ENCODE measurements around the gene ZNF207. TPM values are rescaled to one million over a fixed set of nuclear protein-coding genes. Genes with fewer than 3 reads are reported as not detected.

The ZNF207 gene
- total RNA-seq, 1 experiment from 2014 or later = 177 TPM

DNA sequence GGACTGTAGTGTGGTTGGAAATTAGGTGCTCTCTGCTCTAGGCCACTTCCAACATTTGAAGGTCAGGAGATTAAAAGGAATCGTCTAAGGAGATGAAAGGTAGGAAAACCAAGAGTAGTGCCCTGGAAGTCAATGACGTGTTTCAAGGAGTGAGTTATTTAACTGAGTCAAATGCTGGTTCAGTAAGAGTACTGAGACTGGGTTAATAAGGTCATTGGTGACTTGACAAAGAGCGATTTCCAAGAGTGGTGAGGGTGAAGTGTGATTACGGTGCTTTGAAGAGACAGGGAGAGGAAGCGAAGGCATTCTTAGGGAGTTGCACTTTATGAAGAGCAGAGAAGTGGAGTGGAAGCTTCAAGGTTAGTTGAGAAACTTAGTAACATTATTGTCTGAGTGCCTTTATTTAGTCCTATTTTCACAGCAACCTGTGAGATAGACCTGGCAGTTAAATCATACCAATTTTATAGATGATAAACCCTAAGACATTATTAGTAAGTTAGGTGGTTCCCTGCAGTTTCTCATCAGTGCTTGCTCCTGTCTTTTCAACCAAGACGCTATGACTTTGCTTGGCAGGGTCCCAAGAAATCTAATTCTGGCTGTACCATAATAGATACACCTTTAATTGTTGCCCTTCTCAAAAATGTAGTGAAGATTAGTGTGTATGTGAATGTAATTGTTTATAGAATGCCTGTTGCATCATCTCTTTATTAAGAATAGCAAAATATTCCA is 5.9 kb downstream of the ZNF207 start:
- Histone ChIP-seq H3K36me3 (ENCODE audit: insufficient read depth, low read length, poor library complexity, severe bottlenecking) (peaks cover 44% of the 10 kb centered on the region), H3K9me3 (ENCODE audit: low read depth, low read length, poor library complexity, severe bottlenecking) (no peaks in the 10 kb centered on the region), H3K27me3 (replicated peaks; ENCODE audit: insufficient read depth, low read depth, low read length, poor library complexity) (no peaks in the 10 kb centered on the region), H3K27ac (ENCODE audit: low read depth, low read length, poor library complexity, severe bottlenecking) (no peak overlapping the region), H3K4me1 (ENCODE audit: insufficient read depth, low read length, poor library complexity, severe bottlenecking) (peaks cover 18% of the 10 kb centered on the region), H3K4me3 (ENCODE audit: low read depth, low read length, poor library complexity, severe bottlenecking) (no peak overlapping the region)
- TF ChIP-seq EZH2 (IDR thresholded peaks at IDR 0.05; ENCODE audit: borderline replicate concordance, low read depth, low read length, poor library complexity, severe bottlenecking) = no peak
- TF ChIP-seq, protein P1, sequence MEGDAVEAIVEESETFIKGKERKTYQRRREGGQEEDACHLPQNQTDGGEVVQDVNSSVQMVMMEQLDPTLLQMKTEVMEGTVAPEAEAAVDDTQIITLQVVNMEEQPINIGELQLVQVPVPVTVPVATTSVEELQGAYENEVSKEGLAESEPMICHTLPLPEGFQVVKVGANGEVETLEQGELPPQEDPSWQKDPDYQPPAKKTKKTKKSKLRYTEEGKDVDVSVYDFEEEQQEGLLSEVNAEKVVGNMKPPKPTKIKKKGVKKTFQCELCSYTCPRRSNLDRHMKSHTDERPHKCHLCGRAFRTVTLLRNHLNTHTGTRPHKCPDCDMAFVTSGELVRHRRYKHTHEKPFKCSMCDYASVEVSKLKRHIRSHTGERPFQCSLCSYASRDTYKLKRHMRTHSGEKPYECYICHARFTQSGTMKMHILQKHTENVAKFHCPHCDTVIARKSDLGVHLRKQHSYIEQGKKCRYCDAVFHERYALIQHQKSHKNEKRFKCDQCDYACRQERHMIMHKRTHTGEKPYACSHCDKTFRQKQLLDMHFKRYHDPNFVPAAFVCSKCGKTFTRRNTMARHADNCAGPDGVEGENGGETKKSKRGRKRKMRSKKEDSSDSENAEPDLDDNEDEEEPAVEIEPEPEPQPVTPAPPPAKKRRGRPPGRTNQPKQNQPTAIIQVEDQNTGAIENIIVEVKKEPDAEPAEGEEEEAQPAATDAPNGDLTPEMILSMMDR (conservative IDR thresholded peaks at IDR 0.05; ENCODE audit: low read depth, low read length) = no peak
- no peak for DNase-seq (ENCODE audit: low spot score)
- intact Hi-C loops (cut with micrococcal nuclease; ENCODE audit: unreplicated experiment) = loop anchor here (10.0 kb wide), 1 partner anchor 89 kb away; the partner anchor contains the start of gene PSMD11
- BruUV-seq (replicated peaks) = no TSS peak
- POLR2A ChIA-PET (ENCODE audit: low non-redundant PET) = no interaction called here
- CTCF ChIA-PET = no interaction called here

DNA sequence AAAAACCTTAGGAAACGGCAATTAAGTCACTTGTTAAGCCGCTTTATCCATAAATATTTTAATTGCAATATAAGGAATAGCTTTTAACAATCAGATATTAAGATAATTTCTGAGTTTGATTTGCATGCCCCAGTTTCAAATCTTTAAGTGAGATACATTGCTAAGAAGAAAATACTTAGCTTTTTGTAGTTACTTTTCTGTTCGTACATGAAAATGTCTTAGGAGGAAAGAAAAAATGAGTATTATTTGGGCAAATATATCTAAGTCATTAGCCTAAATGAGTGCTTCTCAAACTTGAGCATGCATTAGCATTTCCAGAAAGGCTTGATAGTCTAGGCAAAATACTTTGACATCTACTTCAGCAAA is 6.4 kb downstream of the ZNF207 start:
- BruUV-seq (replicated peaks) = no TSS peak
- no peak for DNase-seq (ENCODE audit: low spot score)
- intact Hi-C loops (cut with micrococcal nuclease; ENCODE audit: unreplicated experiment) = loop anchor here (10.0 kb wide), 1 partner anchor 88 kb away; the partner anchor contains the start of gene PSMD11
- Histone ChIP-seq H3K4me1 (ENCODE audit: insufficient read depth, low read length, poor library complexity, severe bottlenecking) (peaks cover 18% of the 10 kb centered on the region), H3K27me3 (replicated peaks; ENCODE audit: insufficient read depth, low read depth, low read length, poor library complexity) (no peaks in the 10 kb centered on the region), H3K27ac (ENCODE audit: low read depth, low read length, poor library complexity, severe bottlenecking) (no peak overlapping the region), H3K36me3 (ENCODE audit: insufficient read depth, low read length, poor library complexity, severe bottlenecking) (peaks cover 50% of the 10 kb centered on the region), H3K9me3 (ENCODE audit: low read depth, low read length, poor library complexity, severe bottlenecking) (no peaks in the 10 kb centered on the region), H3K4me3 (ENCODE audit: low read depth, low read length, poor library complexity, severe bottlenecking) (no peak overlapping the region)
- POLR2A ChIA-PET (ENCODE audit: low non-redundant PET) = no interaction called here
- TF ChIP-seq, protein P1 (conservative IDR thresholded peaks at IDR 0.05; ENCODE audit: low read depth, low read length) = no peak
- TF ChIP-seq EZH2 (IDR thresholded peaks at IDR 0.05; ENCODE audit: borderline replicate concordance, low read depth, low read length, poor library complexity, severe bottlenecking) = no peak
- CTCF ChIA-PET = no interaction called here

DNA sequence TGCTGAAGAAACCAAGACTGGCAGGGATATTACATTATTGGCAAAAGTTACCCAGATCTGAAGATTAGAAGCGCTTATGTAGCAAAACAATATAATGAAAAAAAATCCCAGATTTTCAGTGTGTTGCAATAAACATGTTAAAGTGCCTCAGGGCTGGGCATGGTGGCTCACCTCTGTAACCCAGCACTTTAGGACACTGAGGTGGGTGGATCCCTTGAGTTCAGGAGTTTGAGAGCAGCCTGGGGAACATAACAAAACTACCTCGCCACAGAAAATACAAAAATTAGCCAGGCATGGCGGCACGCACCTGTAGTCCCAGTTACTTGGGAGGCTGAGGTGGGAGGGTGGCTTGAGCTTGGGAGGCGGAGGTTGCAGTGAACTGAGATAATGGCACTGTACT is 6.8 kb downstream of the ZNF207 start:
- TF ChIP-seq, protein P1 (conservative IDR thresholded peaks at IDR 0.05; ENCODE audit: low read depth, low read length) = no peak
- TF ChIP-seq EZH2 (IDR thresholded peaks at IDR 0.05; ENCODE audit: borderline replicate concordance, low read depth, low read length, poor library complexity, severe bottlenecking) = no peak
- Histone ChIP-seq H3K27ac (ENCODE audit: low read depth, low read length, poor library complexity, severe bottlenecking) (no peak overlapping the region), H3K4me3 (ENCODE audit: low read depth, low read length, poor library complexity, severe bottlenecking) (no peak overlapping the region), H3K4me1 (ENCODE audit: insufficient read depth, low read length, poor library complexity, severe bottlenecking) (peaks cover 18% of the 10 kb centered on the region), H3K27me3 (replicated peaks; ENCODE audit: insufficient read depth, low read depth, low read length, poor library complexity) (no peaks in the 10 kb centered on the region), H3K9me3 (ENCODE audit: low read depth, low read length, poor library complexity, severe bottlenecking) (no peaks in the 10 kb centered on the region), H3K36me3 (ENCODE audit: insufficient read depth, low read length, poor library complexity, severe bottlenecking) (peaks cover 51% of the 10 kb centered on the region)
- CTCF ChIA-PET = no interaction called here
- DNase-seq (ENCODE audit: low spot score) = no peak
- intact Hi-C loops (cut with micrococcal nuclease; ENCODE audit: unreplicated experiment) = loop anchor here (10.0 kb wide), 1 partner anchor 88 kb away; the partner anchor contains the start of gene PSMD11
- POLR2A ChIA-PET (ENCODE audit: low non-redundant PET) = no interaction called here
- no TSS peak for BruUV-seq (replicated peaks)
